ENCODE measurements around the gene FOXD2.

DNA sequence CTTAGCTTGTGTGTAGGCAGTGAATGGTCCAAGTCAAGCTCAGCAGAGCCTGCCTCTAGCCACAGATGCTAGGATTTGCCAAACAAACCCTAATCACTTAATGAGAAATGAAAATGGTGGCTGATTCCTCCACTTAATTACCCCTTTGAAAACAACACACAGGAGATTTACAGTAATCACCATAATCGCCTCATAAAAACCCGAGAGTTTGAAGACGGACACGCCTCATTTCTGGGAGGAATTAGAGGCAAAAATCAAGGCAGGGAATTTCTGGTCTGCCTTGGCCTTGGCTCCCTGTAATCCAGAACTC, 38.0 kb upstream of the FOXD2 start:
- TF ChIP-seq POLR2AphosphoS5 (IDR thresholded peaks at IDR 0.05; ENCODE audit: low read depth, low read length), result no peak
- TF ChIP-seq, protein P1, sequence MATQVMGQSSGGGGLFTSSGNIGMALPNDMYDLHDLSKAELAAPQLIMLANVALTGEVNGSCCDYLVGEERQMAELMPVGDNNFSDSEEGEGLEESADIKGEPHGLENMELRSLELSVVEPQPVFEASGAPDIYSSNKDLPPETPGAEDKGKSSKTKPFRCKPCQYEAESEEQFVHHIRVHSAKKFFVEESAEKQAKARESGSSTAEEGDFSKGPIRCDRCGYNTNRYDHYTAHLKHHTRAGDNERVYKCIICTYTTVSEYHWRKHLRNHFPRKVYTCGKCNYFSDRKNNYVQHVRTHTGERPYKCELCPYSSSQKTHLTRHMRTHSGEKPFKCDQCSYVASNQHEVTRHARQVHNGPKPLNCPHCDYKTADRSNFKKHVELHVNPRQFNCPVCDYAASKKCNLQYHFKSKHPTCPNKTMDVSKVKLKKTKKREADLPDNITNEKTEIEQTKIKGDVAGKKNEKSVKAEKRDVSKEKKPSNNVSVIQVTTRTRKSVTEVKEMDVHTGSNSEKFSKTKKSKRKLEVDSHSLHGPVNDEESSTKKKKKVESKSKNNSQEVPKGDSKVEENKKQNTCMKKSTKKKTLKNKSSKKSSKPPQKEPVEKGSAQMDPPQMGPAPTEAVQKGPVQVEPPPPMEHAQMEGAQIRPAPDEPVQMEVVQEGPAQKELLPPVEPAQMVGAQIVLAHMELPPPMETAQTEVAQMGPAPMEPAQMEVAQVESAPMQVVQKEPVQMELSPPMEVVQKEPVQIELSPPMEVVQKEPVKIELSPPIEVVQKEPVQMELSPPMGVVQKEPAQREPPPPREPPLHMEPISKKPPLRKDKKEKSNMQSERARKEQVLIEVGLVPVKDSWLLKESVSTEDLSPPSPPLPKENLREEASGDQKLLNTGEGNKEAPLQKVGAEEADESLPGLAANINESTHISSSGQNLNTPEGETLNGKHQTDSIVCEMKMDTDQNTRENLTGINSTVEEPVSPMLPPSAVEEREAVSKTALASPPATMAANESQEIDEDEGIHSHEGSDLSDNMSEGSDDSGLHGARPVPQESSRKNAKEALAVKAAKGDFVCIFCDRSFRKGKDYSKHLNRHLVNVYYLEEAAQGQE (IDR thresholded peaks at IDR 0.05; ENCODE audit: insufficient read depth in 1 of 2, low read depth in 2 of 2, low read length in 2 of 2), result no peak
- no peak for TF ChIP-seq SIN3A (IDR thresholded peaks at IDR 0.05; ENCODE audit: borderline replicate concordance, insufficient read depth, low read length)
- TF ChIP-seq FOXP2 (optimal IDR thresholded peaks at IDR 0.05; ENCODE audit: borderline replicate concordance, extremely low read depth, extremely low read length, insufficient read depth), result no peak

All from PFSK-1 (cell line).